ENCODE data around the gene CACNA1I.
A peak's percentile ranks its signal among the peaks of the same experiment; 100 is the strongest.

- TF ChIP-seq CBX3 (IDR thresholded peaks at IDR 0.05; ENCODE audit: low read depth) (no peak), MAX (IDR thresholded peaks at IDR 0.05) (no peak), CTCF (IDR thresholded peaks at IDR 0.05 in 2 of 3, conservative IDR thresholded peaks at IDR 0.05 in 1 of 3; ENCODE audit: borderline replicate concordance in 1 of 3, insufficient read depth in 1 of 3, low read depth in 2 of 3, low read length in 2 of 3) (0 out of 6 replicates have a peak, but pooled peaks of 1 of the 3 experiments have one; percentile 8), EZH2 (IDR thresholded peaks at IDR 0.05) (no peak), POLR2AphosphoS5 (IDR thresholded peaks at IDR 0.05; ENCODE audit: low read depth, low read length) (no peak), SRF (IDR thresholded peaks at IDR 0.05; ENCODE audit: low read depth) (no peak), ZFX (IDR thresholded peaks at IDR 0.05) (no peak), TCF7L2 (IDR thresholded peaks at IDR 0.05; ENCODE audit: borderline replicate concordance, extremely low read depth, insufficient read depth, insufficient read length) (no peak), REST (IDR thresholded peaks at IDR 0.05; ENCODE audit: low read depth) (no peak), ATF3 (IDR thresholded peaks at IDR 0.05) (no peak), POLR2A (IDR thresholded peaks at IDR 0.05; ENCODE audit: borderline replicate concordance, extremely low read depth, insufficient read depth, insufficient read length) (no peak)
Observed at GRCh38 chr22:39641660-39642310, 71.2 kb downstream of the CACNA1I start.
